Testis (tissue), 2 donors: ENCODE results near the gene COG8.

Experiments used
- POLR2A ChIP-seq: fragments of 450-650 bp; IDR thresholded peaks from one replicate; pipeline ENCODE4 v1.6.1; 2017; ENCODE audit warnings: antibody characterized with exemption, mild to moderate bottlenecking, moderate library complexity
- TF ChIP-seq, protein P1 (sequence below), 3 experiments: fragments of 450-650 bp in 2 of 3; fragments of 200-600 bp in 1 of 3; sonication (generic) in 1 of 3; IDR thresholded peaks; one replicate each; pipeline ENCODE4 v1.5.1; 2016 to 2019; ENCODE audit warnings: antibody characterized with exemption in 3 of 3, mild to moderate bottlenecking in 2 of 3, moderate library complexity in 1 of 3

DNA sequence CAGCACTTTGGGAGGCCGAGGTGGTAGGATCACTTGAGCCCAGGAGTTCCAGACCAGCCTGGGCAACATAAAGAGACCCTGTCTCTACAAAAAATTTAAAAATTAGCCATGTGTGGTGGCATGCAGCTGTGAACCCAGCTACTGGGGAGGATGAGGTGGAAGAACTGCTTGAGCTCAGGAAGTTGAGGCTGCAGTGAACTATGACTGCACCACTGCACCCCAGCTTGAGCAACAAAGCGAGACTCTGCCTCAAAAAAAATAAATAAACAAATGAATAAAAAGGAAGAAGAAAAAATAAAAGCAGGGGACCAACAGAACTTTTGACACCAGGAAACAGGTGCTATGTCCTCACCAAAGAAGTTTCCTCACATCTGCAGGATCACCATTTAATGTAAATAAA, 32.2 kb upstream of the COG8 start:
- TF ChIP-seq, protein P1, sequence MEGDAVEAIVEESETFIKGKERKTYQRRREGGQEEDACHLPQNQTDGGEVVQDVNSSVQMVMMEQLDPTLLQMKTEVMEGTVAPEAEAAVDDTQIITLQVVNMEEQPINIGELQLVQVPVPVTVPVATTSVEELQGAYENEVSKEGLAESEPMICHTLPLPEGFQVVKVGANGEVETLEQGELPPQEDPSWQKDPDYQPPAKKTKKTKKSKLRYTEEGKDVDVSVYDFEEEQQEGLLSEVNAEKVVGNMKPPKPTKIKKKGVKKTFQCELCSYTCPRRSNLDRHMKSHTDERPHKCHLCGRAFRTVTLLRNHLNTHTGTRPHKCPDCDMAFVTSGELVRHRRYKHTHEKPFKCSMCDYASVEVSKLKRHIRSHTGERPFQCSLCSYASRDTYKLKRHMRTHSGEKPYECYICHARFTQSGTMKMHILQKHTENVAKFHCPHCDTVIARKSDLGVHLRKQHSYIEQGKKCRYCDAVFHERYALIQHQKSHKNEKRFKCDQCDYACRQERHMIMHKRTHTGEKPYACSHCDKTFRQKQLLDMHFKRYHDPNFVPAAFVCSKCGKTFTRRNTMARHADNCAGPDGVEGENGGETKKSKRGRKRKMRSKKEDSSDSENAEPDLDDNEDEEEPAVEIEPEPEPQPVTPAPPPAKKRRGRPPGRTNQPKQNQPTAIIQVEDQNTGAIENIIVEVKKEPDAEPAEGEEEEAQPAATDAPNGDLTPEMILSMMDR (IDR thresholded peaks at IDR 0.05), result no peak
- no peak for TF ChIP-seq POLR2A
